ENCODE measurements around the gene BBX.

The BBX gene

GRCh38 chr3:107660306-107660976 is 137.7 kb downstream of the BBX start:
- no peak for DNase-seq

- no peak for DNase-seq
Measured at GRCh38 chr3:107661447-107662123, 138.8 kb downstream of the BBX start.

GRCh38 chr3:107662124-107662507 is 139.4 kb downstream of the BBX start:
- DNase-seq, result no peak

- DNase-seq, result no peak
Measured at GRCh38 chr3:107662586-107662985, 139.8 kb downstream of the BBX start.

GRCh38 chr3:107663266-107663665 is 140.5 kb downstream of the BBX start:
- DNase-seq, result no peak

GRCh38 chr3:107664614-107665013 is 141.9 kb downstream of the BBX start:
- no peak for DNase-seq

- DNase-seq, result no peak
Measured at GRCh38 chr3:107665351-107665750, 142.6 kb downstream of the BBX start.

GRCh38 chr3:107666853-107667252 is 144.1 kb downstream of the BBX start:
- DNase-seq, result no peak

- no peak for DNase-seq
Measured at GRCh38 chr3:107668416-107668815, 145.7 kb downstream of the BBX start.

- no peak for DNase-seq
Measured at GRCh38 chr3:107668963-107669362, 146.2 kb downstream of the BBX start.

- no peak for DNase-seq
Measured at GRCh38 chr3:107669669-107670068, 146.9 kb downstream of the BBX start.

GRCh38 chr3:107670986-107671385 is 148.2 kb downstream of the BBX start:
- no peak for DNase-seq

- DNase-seq, result no peak
Measured at GRCh38 chr3:107674371-107674770, 151.6 kb downstream of the BBX start.

GRCh38 chr3:107675233-107675900 is 152.6 kb downstream of the BBX start:
- DNase-seq, result no peak

- DNase-seq, result no peak
Measured at GRCh38 chr3:107676469-107677309, 153.9 kb downstream of the BBX start.

GRCh38 chr3:107679921-107680320 is 157.2 kb downstream of the BBX start:
- no peak for DNase-seq

GRCh38 chr3:107680698-107681097 is 157.9 kb downstream of the BBX start:
- no peak for DNase-seq

- no peak for DNase-seq
Measured at GRCh38 chr3:107681396-107681795, 158.6 kb downstream of the BBX start.

- DNase-seq, result no peak
Measured at GRCh38 chr3:107682580-107682979, 159.8 kb downstream of the BBX start.

GRCh38 chr3:107683447-107683846 is 160.7 kb downstream of the BBX start:
- DNase-seq, result no peak

GRCh38 chr3:107684431-107684925 is 161.7 kb downstream of the BBX start:
- DNase-seq, result no peak

GRCh38 chr3:107685383-107685782 is 162.6 kb downstream of the BBX start:
- no peak for DNase-seq

- DNase-seq, result no peak
Measured at GRCh38 chr3:107687056-107687581, 164.4 kb downstream of the BBX start.

All from effector CD4-positive, alpha-beta T cell (primary cell).